A673 (cell line): ENCODE results near the gene GXYLT2.

ENCODE experiments used
- EZH2 ChIP-seq: fragments of 200-600 bp; sonication (generic); IDR thresholded peaks from 2 replicates; pipeline ENCODE4 v1.6.1; 2017; ENCODE audit warnings: borderline replicate concordance, low read depth, mild to moderate bottlenecking, mixed read lengths, antibody characterized with exemption, low read length; ENCODE audit not compliant: poor library complexity, severe bottlenecking
- TF ChIP-seq, protein P1 (sequence below): fragments of 300-800, 200-600 bp; sonication (generic); conservative IDR thresholded peaks from 2 replicates; pipeline ENCODE4 v1.5.1; 2017; ENCODE audit warnings: low read depth, mild to moderate bottlenecking, antibody characterized with exemption, low read length, moderate library complexity, mixed read lengths

DNA sequence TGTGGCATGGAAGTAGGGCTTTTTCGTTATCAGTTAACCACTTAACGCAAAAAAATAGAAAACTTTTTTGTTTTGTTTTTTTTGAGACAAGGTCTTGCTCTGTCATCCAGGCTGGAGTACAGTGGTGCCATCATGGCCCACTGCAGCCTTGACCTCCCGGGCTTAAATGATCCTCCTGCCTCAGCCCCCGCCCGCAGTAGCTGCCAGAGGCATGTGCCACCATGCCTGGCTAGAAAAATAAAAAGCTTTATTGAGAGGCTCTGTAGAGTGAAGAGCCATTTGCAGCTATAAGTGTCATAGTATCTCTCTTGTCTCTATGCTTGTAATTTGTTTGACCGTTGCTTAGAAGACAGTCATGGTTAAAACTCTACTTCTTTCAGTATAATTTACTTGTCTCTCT is 122.3 kb downstream of the GXYLT2 start:
- TF ChIP-seq, protein P1, sequence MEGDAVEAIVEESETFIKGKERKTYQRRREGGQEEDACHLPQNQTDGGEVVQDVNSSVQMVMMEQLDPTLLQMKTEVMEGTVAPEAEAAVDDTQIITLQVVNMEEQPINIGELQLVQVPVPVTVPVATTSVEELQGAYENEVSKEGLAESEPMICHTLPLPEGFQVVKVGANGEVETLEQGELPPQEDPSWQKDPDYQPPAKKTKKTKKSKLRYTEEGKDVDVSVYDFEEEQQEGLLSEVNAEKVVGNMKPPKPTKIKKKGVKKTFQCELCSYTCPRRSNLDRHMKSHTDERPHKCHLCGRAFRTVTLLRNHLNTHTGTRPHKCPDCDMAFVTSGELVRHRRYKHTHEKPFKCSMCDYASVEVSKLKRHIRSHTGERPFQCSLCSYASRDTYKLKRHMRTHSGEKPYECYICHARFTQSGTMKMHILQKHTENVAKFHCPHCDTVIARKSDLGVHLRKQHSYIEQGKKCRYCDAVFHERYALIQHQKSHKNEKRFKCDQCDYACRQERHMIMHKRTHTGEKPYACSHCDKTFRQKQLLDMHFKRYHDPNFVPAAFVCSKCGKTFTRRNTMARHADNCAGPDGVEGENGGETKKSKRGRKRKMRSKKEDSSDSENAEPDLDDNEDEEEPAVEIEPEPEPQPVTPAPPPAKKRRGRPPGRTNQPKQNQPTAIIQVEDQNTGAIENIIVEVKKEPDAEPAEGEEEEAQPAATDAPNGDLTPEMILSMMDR = no peak
- no peak for TF ChIP-seq EZH2
